NCI-H2227 treated with DMSO at 0.1 percent for 48 hours (cell line): ENCODE measurements around the gene C22orf39.

ENCODE experiments used
- DNase-seq: peaks from one replicate; lab custom pipeline; 2025; lab: John Stamatoyannopoulos, UW

The C22orf39 gene

GRCh38 chr22:19398206-19398605, 49.3 kb downstream of the C22orf39 start:
- no peak for DNase-seq

DNA sequence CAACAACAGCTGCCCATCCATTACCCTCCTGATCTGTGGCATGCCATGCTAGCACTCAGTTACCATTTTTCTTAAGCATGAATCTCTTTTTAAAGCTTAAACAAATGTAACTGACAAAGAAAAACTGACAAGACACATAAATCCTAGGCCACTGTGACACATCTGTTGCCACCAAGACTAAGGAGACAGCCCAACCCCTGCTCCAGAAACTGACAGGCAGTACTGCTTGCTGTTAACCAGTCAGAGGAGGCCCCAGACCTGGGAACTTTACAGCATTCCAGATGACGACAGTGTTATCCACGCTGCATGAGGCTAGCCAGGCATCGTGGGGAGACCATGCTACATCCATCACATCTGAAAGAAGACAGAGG, 49.8 kb downstream of the C22orf39 start:
- DNase-seq = no peak

GRCh38 chr22:19396934-19397733, 50.4 kb downstream of the C22orf39 start:
- no peak for DNase-seq

DNA sequence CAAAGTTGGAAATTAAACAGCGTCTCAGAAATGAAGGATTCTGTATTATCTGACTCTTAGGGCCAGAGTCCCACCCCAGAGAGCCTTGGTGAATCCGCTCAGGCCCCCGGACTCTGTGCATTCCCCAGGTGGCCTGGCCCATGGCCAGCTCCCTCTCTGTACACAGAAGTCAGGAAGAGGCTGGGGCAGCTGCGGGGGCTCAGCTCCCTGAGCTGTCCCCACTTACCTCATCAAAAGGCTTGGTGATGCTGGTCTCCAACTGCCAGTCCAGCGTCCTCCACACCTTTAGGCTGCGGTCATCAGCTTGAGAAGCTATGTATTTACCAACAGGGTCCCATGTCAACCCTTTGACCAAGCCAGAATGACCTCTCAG, 51.0 kb downstream of the C22orf39 start:
- no peak for DNase-seq

- DNase-seq = no peak
Measured at GRCh38 chr22:19395276-19395675, 52.2 kb downstream of the C22orf39 start.

GRCh38 chr22:19394274-19395050, 53.0 kb downstream of the C22orf39 start:
- DNase-seq = no peak

DNA sequence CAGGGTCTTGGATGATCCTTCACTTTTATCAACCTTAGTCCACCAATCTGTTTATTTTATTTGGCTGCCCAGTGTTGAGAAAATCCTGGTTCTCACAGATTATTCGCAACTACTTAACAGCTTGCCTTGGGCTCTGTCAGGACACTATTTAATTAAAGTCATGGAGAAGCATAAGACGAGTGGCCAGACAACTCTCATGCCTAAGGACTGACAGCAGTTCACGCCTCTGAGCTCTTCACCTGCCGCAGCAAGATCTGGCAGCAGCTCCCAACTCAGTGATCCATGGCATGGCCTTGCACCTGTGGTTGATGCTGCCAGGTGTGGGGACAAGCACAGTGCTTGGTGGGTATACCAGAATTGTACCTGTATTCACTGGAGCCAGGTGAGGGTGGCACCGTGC, 53.8 kb downstream of the C22orf39 start:
- DNase-seq = no peak
